Sigmoid colon (tissue), 7 donors: ENCODE data around the gene HBG1. TPM values are rescaled to one million over a fixed set of nuclear protein-coding genes. Genes with fewer than 3 reads are reported as not detected.

Experiments
- DNase-seq: peaks from one replicate; pipeline ENCODE4 v3.0.0-alpha.2; 2019
- H3K27ac ChIP-seq, 4 donors: fragments of 200-600 bp; sonication (generic); one replicate each; pipeline ENCODE4 v1.5.1; 2016 to 2019; ENCODE audit warnings: mild to moderate bottlenecking in 1 of 4
- H3K27me3 ChIP-seq, 3 donors: fragments of 200-600 bp; sonication (generic); one replicate each; pipeline ENCODE4 v1.5.1; 2019; ENCODE audit warnings: mild to moderate bottlenecking in 1 of 3
- H3K36me3 ChIP-seq, 4 donors: fragments of 200-600 bp; sonication (generic); one replicate each; pipeline ENCODE4 v1.5.1; 2016 to 2019
- H3K4me1 ChIP-seq, 4 donors: fragments of 200-600 bp; sonication (generic); one replicate each; pipeline ENCODE4 v1.5.1; 2017 to 2019
- H3K4me3 ChIP-seq, 4 donors: fragments of 200-600 bp; sonication (generic); one replicate each; pipeline ENCODE4 v1.5.1; 2017 to 2019; ENCODE audit warnings: mild to moderate bottlenecking in 2 of 4, moderate library complexity in 1 of 4
- H3K9me3 ChIP-seq, 4 donors: fragments of 200-600 bp in 3 of 4; sonication (generic) in 3 of 4; one replicate each; pipeline versions ENCODE4 v1.5.1 to v1.6.1; 2013 to 2019
- EP300 ChIP-seq, 4 donors: sonication (generic); formaldehyde crosslinking; IDR thresholded peaks; one replicate each; pipeline ENCODE4 v1.6.1; 2017; ENCODE audit warnings: antibody characterized with exemption in 4 of 4
- POLR2A ChIP-seq, 2 donors: fragments of 450-650 bp; IDR thresholded peaks; one replicate each; pipeline ENCODE4 v1.6.1; 2016; ENCODE audit warnings: antibody characterized with exemption in 2 of 2, mild to moderate bottlenecking in 2 of 2, moderate library complexity in 2 of 2
- POLR2AphosphoS5 ChIP-seq, 4 donors: sonication (generic); formaldehyde crosslinking; IDR thresholded peaks; one replicate each; pipeline ENCODE4 v1.6.1; 2017; ENCODE audit warnings: antibody characterized with exemption in 4 of 4
- intact Hi-C: fragments of 100-400 bp; cut with DNase I; formaldehyde crosslinking; loops from one replicate; pipeline ENCODE4 v1.15.1; 2023
- polyA plus RNA-seq, 3 donors: library from polyadenylated mRNA; stranded (reverse); fragments of 200-250 nt; gene quantifications; one replicate each; pipeline ENCODE4 v1.2.3, GENCODE V29; 2013
- total RNA-seq, 4 donors: library from RNA; depleted of rRNA; stranded (reverse); fragments of >200 nt; gene quantifications; one replicate each; pipeline ENCODE4 v1.1.0, GENCODE V29; 2016
- TF ChIP-seq, protein P1 (sequence below), 4 experiments: fragments of 450-650 bp in 3 of 4; fragments of 200-600 bp in 1 of 4; IDR thresholded peaks; one replicate each; pipeline ENCODE4 v1.5.1; 2016 to 2019; ENCODE audit warnings: antibody characterized with exemption in 4 of 4, mild to moderate bottlenecking in 3 of 4, moderate library complexity in 2 of 4
- donor health status: healthy with polysubstance abuse.
- donor health status: Bipolar disorder and iron deficiency.
- donor health status: healthy.

HBG1 gene
- total and polyA plus RNA-seq, 7 donors: not detected

DNA sequence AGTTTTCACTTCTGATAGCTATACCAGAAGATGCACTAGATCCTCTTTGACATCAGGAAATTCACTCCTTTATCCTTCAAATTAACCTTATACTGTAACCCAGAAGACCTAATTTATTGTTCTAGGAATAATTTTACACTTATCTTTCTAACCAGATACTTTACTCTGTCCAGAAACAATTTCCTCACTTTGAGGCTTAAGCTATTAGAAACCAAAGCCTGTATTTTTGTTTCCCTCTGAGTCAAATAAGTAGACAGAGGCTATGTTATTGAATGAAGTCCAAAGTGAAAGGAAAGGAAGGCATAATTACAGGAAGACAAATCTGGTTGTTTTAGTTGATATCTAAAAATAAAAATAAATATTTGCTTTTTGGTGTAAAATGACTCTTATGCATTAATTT is 51.4 kb downstream of the HBG1 start:
- intact Hi-C loops: no loop called here
- no peak for DNase-seq
- TF ChIP-seq, protein P1, sequence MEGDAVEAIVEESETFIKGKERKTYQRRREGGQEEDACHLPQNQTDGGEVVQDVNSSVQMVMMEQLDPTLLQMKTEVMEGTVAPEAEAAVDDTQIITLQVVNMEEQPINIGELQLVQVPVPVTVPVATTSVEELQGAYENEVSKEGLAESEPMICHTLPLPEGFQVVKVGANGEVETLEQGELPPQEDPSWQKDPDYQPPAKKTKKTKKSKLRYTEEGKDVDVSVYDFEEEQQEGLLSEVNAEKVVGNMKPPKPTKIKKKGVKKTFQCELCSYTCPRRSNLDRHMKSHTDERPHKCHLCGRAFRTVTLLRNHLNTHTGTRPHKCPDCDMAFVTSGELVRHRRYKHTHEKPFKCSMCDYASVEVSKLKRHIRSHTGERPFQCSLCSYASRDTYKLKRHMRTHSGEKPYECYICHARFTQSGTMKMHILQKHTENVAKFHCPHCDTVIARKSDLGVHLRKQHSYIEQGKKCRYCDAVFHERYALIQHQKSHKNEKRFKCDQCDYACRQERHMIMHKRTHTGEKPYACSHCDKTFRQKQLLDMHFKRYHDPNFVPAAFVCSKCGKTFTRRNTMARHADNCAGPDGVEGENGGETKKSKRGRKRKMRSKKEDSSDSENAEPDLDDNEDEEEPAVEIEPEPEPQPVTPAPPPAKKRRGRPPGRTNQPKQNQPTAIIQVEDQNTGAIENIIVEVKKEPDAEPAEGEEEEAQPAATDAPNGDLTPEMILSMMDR (IDR thresholded peaks at IDR 0.05): no peak
- no peak for TF ChIP-seq POLR2A (IDR thresholded peaks at IDR 0.05)
- TF ChIP-seq POLR2AphosphoS5 (IDR thresholded peaks at IDR 0.05): no peak
- TF ChIP-seq EP300 (IDR thresholded peaks at IDR 0.05): no peak
- Histone ChIP-seq H3K9me3 (no peaks in the 10 kb centered on the region), H3K36me3 (no peaks in the 10 kb centered on the region), H3K27me3 (no peaks in the 10 kb centered on the region), H3K27ac (no peak overlapping the region), H3K4me1 (no peaks in the 10 kb centered on the region), H3K4me3 (no peak overlapping the region)

Other genes starting within 250 kb of the HBG1 start
- not detected for gene OR52J3, start 203.3 kb downstream of the HBG1 start, total RNA-seq
- not detected for gene OR52J3, start 203.3 kb downstream of the HBG1 start, polyA plus RNA-seq
- gene OR52E2, start 190.2 kb downstream of the HBG1 start, total RNA-seq: not detected
- not detected for gene OR52E2, start 190.2 kb downstream of the HBG1 start, polyA plus RNA-seq
- gene OR52E1, start 180.3 kb downstream of the HBG1 start, total RNA-seq: not detected
- not detected for gene OR52E1, start 180.3 kb downstream of the HBG1 start, polyA plus RNA-seq
- not detected for gene OR52A5, start 111.5 kb downstream of the HBG1 start, total RNA-seq
- not detected for gene OR52A5, start 111.5 kb downstream of the HBG1 start, polyA plus RNA-seq
- not detected for gene OR52A1, start 95.1 kb downstream of the HBG1 start, total RNA-seq
- gene OR52A1, start 95.1 kb downstream of the HBG1 start, polyA plus RNA-seq: not detected
- not detected for gene OR51V1, start 49.2 kb downstream of the HBG1 start, total RNA-seq
- gene OR51V1, start 49.2 kb downstream of the HBG1 start, polyA plus RNA-seq: not detected
- gene HBB, start 22.8 kb downstream of the HBG1 start, total RNA-seq: 10 to 100 TPM in 1 of 4 donors, 1 to 10 TPM in 3; 2.5 to 57.3 (median 5.8) TPM
- gene HBB, start 22.8 kb downstream of the HBG1 start, polyA plus RNA-seq: 1 to 10 TPM in 2 of 3 donors, not detected in 1; 1.6 to 3.3 TPM
- not detected for gene HBD, start 15.4 kb downstream of the HBG1 start, total RNA-seq
- not detected for gene HBD, start 15.4 kb downstream of the HBG1 start, polyA plus RNA-seq
- not detected for gene HBG2, start 4.9 kb upstream of the HBG1 start, total RNA-seq
- not detected for gene HBG2, start 4.9 kb upstream of the HBG1 start, polyA plus RNA-seq
- not detected for gene HBE1, start 20.1 kb upstream of the HBG1 start, total RNA-seq
- gene HBE1, start 20.1 kb upstream of the HBG1 start, polyA plus RNA-seq: not detected
- not detected for gene OR51B4, start 52.1 kb upstream of the HBG1 start, total RNA-seq
- not detected for gene OR51B4, start 52.1 kb upstream of the HBG1 start, polyA plus RNA-seq
- gene OR51B2, start 74.4 kb upstream of the HBG1 start, total RNA-seq: 1 to 10 TPM in 1 of 4 donors, under 1 TPM in 1, not detected in 2; 0.66 to 1.1 TPM
- not detected for gene OR51B2, start 74.4 kb upstream of the HBG1 start, polyA plus RNA-seq
- gene OR51B5, start 93.7 kb upstream of the HBG1 start, total RNA-seq: 1 to 10 TPM in 1 of 4 donors, not detected in 3; 1.3 TPM
- not detected for gene OR51B5, start 93.7 kb upstream of the HBG1 start, polyA plus RNA-seq
- gene OR51B6, start 101.7 kb upstream of the HBG1 start, total RNA-seq: not detected
- gene OR51B6, start 101.7 kb upstream of the HBG1 start, polyA plus RNA-seq: not detected
- not detected for gene OR51M1, start 134.0 kb upstream of the HBG1 start, total RNA-seq
- under 1 TPM in 1 of 3 donors, not detected in 2; under 0.01 TPM for gene OR51M1, start 134.0 kb upstream of the HBG1 start, polyA plus RNA-seq
- not detected for gene OR51Q1, start 172.3 kb upstream of the HBG1 start, total RNA-seq
- gene OR51Q1, start 172.3 kb upstream of the HBG1 start, polyA plus RNA-seq: not detected
- 1 to 10 TPM in 1 of 4 donors, not detected in 3; 2.2 TPM for gene OR51I1, start 191.7 kb upstream of the HBG1 start, total RNA-seq
- not detected for gene OR51I1, start 191.7 kb upstream of the HBG1 start, polyA plus RNA-seq
- gene OR51I2, start 199.5 kb upstream of the HBG1 start, total RNA-seq: not detected
- gene OR51I2, start 199.5 kb upstream of the HBG1 start, polyA plus RNA-seq: not detected
- not detected for gene OR52D1, start 238.8 kb upstream of the HBG1 start, total RNA-seq
- gene OR52D1, start 238.8 kb upstream of the HBG1 start, polyA plus RNA-seq: not detected